ENCODE data around the gene AGO4. TPM values are rescaled to one million over a fixed set of nuclear protein-coding genes. Genes with fewer than 3 reads are reported as not detected.
"Not testable (repeated sequence)": the region's sequence is repeated elsewhere in the genome, so short reads cannot be mapped to it uniquely, and the experiment has no call there.

The AGO4 gene
- total RNA-seq = 19.3 TPM

- peak; percentile 41 for DNase-seq (ENCODE audit: low spot score)
Measured at GRCh38 chr1:35807614-35808449, at the start of gene AGO4. Gene AGO4, plus strand, starts transcription at chr1:35808016. Its CDS starts 401 bp downstream, at chr1:35808417.

DNA sequence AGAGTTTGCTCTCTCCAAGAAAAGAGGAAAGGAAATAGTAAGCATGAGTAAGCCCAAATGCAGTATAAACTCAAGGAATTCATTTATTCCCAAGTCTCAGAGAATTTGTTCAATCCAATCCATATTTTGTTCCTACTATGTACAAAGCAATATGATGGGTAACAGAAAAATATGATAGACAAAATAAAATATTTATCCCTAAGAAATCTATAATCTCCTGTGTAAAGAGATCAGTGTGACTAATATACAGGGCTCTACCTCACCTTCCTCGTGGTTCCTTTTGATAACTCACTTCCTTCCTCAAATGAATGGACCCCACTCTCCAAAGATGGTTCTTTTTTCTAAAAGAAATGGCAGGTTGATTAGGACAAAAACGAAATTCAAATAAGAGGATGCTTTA, 45.7 kb upstream of the AGO4 start:
- DNase-seq (ENCODE audit: low spot score) = no peak

DNA sequence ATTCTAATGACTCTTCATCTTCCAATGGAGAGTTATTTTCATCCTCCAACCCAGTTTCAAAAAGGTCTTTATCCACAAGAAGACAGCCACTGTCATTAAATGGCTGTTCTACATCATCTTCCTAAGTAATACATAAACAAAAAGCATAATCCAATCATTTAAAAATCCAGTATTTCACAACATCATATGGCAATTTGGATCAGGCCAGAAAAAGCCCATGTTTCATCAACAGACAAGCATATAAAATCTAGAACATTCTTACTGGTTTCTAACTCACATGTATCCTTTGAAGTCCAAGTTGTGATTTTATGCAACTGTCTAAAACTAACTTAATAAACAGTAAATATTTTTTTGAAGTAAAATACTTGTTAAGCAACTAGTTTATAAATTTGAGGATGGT, 44.6 kb upstream of the AGO4 start:
- DNase-seq (ENCODE audit: low spot score) = no peak

- DNase-seq (ENCODE audit: low spot score) = no peak
Measured at GRCh38 chr1:35764283-35764682, 43.5 kb upstream of the AGO4 start.

GRCh38 chr1:35768350-35769187, 39.2 kb upstream of the AGO4 start:
- DNase-seq (ENCODE audit: low spot score) = no peak

DNA sequence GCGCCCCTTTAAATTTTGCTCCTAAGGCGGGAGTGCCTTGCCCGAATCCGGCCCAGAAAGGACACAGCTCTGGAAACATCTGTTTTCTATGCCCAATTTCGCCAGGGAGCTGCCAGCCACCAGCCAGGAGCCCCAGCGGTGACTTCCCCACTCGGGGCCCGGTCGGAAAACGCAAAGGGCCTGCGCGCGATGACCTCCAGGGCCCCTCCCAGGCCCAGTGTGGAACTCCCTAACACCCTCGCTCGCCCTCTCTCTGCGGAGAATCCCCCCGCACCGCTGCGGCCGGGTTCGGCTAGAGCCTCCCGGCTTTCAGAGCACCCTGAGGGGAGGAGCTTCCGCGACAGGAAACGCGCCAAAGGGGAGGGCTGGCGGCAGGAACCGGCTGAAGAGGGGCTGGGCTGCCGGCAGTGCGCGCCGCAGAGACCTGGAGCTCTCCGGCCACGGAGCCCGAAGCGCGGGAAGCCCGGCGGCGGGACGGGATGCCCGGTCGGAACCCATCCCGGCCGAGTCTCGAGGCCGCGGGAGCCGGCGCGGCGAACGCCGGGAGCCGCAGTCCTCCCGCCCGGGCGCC, 38.5 kb upstream of the AGO4 start:
- peak; percentile 83 for DNase-seq (ENCODE audit: low spot score)

GRCh38 chr1:35773711-35774110, 34.1 kb upstream of the AGO4 start:
- DNase-seq (ENCODE audit: low spot score) = no peak

- not testable (repeated sequence) for DNase-seq (ENCODE audit: low spot score)
Measured at GRCh38 chr1:35776172-35776571, 31.6 kb upstream of the AGO4 start.

DNA sequence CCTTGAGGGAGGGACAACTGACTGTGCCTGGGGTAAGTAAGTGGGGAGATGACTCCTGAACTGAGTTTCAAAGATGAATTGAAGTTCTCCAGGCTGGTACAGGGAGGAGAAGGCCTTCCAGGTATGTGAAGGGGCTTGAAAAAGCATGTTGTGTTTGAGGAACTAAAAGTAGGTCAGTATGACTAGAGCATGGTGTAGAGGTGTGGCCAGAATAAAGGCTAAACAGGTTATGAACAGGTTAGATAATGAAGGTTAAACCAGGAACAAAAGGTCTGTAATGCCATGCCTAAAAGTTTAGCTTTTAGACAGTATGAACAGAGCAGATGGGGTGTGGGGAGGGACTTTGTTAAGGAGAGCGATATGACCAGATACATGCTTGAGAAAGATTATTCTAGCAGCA, 30.7 kb upstream of the AGO4 start:
- DNase-seq (ENCODE audit: low spot score) = no peak

DNA sequence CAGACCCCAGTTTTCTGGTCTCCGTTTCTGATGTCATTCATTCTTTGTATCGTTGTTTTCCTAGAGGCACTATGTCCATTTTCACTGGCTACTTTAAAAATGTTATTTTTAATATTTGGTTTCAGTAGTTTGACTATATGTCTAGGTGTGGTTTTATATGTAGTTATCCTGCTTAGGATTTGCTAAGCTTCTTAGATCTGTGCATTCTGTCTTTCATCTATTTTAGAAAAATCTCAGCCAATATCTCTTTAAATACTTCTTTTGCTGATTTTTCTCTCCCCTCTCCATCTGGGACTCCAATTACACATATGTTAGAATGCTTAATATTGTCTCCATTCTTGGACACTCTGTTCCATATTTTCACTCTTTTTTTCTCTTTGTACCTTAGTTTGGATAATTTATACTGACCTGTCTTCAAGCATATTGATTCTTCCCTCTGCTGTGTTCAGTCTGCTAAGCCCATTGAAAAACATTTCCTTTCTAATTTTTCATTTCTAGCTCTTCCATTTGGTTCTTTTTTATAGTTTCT, 24.7 kb upstream of the AGO4 start:
- no peak for DNase-seq (ENCODE audit: low spot score)

DNA sequence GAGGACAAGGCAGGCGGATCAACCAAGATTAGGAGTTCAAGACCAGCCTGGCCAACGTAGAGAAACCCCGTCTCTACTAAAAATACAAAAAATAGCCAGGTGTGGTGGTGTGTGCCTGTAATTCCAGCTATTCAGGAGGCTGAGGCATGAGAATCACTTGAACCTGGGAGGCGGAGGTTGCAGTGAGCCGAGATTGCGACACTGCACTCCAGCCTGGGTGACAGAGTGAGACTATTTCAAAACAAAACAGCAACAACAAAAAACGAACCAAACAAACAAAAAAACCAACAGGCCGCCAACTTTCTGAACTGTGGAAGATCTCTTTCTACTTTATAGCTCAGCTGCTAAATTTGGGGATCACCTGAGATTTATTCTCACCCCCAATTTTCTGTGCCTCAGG, 23.5 kb upstream of the AGO4 start:
- DNase-seq (ENCODE audit: low spot score) = not testable (repeated sequence)

DNA sequence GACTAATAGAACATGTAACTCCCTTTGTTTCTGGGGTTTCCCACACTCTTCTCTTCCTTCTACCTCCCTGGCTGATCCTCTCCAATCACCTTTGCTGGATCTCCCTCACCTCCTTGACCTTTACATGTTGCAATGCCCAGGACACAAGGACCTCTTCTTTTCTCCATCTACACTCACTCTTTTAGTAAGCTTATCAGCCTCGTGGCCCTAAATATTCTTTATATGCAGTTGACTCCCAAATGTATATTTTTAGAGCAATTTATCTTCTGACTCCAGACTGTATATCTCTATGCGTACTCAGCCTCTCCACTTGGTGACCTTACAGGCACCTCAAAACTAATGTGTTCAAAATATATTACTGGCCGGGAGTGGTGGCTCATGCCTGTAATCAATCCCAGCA, 19.7 kb upstream of the AGO4 start:
- DNase-seq (ENCODE audit: low spot score) = no peak

- DNase-seq (ENCODE audit: low spot score) = no peak
Measured at GRCh38 chr1:35790670-35791069, 17.1 kb upstream of the AGO4 start.

DNA sequence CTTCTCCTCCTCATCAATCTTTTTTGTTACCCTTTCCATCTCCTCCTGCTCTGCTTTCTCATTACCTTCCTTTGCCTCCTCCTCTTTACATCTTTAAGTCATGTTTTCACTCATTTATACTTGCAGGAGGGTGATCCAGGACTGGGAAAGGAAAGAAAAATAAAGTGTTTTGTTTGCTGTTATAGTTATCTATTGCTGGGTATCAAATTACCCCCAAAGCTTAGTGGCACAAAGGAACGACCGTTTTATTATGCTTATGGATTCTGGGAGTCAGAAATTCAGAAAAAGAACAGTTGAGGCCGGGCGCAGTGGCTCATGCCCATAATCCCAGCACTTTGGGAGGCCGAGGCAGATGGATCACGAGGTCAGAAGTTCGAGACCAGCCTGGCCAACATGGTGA, 12.5 kb upstream of the AGO4 start:
- no peak for DNase-seq (ENCODE audit: low spot score)

DNA sequence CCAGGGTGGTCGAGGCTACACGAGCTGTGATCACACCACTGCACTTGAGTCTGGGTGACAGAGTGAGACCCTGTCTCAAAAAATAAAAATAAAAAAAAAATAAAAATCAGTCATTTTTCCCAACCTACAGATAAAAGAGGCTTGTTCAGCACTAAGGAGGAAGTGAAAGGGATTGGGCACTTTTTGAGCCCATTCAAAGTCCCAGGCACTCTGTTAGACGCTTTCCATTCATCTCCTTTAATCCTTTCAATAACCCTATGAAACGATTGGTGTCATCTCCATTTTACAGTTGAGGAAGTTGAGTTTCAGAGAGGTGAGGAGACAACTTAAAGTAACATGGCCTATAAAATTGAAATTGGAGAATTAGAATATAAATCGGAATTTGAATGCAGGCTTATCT, 10.4 kb upstream of the AGO4 start:
- DNase-seq (ENCODE audit: low spot score) = no peak

DNA sequence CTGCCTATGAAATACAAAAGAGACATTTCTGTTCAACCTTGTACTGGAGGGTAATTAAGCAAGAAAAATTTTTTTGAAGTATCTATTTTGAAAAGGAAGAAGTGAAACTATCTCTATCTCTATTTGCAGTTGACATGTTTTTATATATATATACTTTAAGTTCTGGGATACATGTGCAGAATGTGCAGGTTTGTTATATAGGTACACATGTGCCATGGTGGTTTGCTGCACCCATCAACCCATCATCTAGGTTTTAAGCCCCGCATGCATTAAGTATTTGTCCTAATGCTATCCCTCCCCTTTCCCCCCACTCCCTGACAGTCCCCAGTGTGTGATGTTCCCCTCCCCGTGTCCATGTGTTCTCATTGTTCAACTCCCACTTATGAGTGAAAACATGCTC, 9.8 kb upstream of the AGO4 start:
- DNase-seq (ENCODE audit: low spot score) = not testable (repeated sequence)

DNA sequence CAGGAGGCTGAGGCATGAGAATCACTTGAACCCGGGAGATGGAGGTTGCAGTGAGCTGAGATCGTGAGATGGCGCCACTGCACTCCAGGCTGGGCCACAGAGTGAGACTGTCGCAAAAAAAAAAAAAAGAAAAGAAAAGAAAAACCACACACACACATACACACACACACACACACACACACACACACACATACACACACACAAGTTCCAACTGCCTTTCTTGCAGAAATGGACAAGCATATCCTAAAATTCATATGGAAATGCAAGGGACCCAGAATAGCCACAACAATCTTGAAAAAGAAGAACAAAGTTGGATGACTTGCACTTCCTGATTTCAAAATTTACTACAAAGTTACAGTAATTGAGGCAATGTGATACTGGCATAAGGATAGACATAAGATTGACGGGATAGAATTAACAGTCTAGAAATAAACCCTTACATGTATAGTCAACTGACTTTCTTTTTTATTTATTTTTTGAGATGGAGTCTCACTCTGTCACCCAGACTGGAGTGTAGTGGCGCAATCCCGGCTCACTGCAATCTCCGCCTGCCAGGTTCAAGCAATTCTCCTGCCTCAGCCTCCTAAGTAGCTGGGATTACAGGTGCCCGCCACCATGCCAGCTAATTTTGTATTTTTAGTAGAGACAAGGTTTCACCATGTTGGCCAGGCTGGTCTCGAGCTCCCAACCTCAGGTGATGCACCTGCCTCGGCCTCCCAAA, 7.5 kb upstream of the AGO4 start:
- not testable (repeated sequence) for DNase-seq (ENCODE audit: low spot score)

DNA sequence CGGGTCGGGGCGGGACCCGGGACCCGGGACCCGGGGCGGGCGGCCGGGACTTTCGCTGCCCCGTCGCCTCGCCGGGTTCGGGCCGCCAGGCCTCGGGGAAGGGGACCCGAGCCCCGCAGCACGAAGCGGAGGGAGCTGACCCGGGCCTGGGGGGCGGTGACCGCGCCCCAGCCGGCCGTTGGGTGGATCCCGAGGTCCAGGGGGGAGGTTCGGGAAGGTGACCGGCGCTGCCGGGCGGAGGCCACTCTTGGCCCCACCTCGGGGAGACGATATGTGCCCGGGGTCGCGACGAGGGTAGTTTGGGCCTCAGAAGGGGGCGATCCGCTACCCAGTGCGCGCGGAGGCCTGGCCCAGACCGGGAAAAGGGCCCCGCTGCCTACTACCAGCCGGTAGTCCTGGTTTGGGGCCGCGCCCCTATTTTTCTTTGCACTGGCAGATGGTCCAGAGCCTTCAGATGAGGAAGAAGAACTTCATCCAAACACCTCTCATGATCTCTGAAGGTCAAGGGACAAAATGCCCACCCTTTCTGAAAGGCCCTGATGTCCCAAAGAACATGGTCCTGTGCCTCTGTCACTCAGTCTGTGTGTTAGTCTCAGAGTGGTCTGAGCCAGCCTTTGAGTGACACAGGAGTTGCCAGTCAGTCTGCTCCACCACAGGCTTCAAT, 766 bp downstream of the AGO4 start:
- peak; percentile 14 for DNase-seq (ENCODE audit: low spot score)

- no peak for DNase-seq (ENCODE audit: low spot score)
Measured at GRCh38 chr1:35809114-35810095, 1.6 kb downstream of the AGO4 start.
